Transverse colon (tissue), 3 donors: ENCODE measurements around the gene AGAP1.

Source experiments
- POLR2A ChIP-seq: fragments of 450-650 bp; IDR thresholded peaks from one replicate; pipeline ENCODE4 v1.6.1; 2016; ENCODE audit warnings: antibody characterized with exemption, mild to moderate bottlenecking, moderate library complexity
- TF ChIP-seq, protein P1 (sequence below), 5 experiments: fragments of 200-600 bp in 3 of 5; fragments of 450-650 bp in 2 of 5; sonication (generic) in 3 of 5; IDR thresholded peaks; 1 replicate in 2 of 5; 2 replicates in 3 of 5; pipeline ENCODE4 v1.5.1; 2016 to 2017; ENCODE audit warnings: antibody characterized with exemption in 5 of 5, inconsistent platforms in 3 of 5, mild to moderate bottlenecking in 2 of 5, moderate library complexity in 1 of 5

DNA sequence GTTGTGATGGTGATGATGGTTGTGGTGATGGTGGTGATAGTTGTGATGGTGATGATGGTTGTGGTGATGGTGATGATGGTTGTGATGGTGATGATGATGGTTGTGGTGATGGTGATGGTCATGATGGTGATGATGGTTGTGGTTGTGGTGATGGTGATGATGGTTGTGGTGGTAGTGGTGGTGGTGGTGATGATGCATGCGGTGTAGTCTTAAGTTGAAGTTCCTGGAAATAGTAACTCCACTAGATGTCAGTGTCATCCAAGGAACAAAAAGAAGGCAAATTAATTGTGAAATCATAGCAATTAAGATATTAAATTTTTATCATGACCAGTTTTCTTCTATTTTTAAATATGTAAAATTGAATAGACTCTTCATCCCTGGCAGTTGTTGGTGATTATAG is 309.2 kb downstream of the AGAP1 start:
- TF ChIP-seq POLR2A = no peak
- TF ChIP-seq, protein P1, sequence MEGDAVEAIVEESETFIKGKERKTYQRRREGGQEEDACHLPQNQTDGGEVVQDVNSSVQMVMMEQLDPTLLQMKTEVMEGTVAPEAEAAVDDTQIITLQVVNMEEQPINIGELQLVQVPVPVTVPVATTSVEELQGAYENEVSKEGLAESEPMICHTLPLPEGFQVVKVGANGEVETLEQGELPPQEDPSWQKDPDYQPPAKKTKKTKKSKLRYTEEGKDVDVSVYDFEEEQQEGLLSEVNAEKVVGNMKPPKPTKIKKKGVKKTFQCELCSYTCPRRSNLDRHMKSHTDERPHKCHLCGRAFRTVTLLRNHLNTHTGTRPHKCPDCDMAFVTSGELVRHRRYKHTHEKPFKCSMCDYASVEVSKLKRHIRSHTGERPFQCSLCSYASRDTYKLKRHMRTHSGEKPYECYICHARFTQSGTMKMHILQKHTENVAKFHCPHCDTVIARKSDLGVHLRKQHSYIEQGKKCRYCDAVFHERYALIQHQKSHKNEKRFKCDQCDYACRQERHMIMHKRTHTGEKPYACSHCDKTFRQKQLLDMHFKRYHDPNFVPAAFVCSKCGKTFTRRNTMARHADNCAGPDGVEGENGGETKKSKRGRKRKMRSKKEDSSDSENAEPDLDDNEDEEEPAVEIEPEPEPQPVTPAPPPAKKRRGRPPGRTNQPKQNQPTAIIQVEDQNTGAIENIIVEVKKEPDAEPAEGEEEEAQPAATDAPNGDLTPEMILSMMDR (IDR thresholded peaks at IDR 0.05) = no peak
